ENCODE data around the gene TBX2.

Gene TBX2

DNA sequence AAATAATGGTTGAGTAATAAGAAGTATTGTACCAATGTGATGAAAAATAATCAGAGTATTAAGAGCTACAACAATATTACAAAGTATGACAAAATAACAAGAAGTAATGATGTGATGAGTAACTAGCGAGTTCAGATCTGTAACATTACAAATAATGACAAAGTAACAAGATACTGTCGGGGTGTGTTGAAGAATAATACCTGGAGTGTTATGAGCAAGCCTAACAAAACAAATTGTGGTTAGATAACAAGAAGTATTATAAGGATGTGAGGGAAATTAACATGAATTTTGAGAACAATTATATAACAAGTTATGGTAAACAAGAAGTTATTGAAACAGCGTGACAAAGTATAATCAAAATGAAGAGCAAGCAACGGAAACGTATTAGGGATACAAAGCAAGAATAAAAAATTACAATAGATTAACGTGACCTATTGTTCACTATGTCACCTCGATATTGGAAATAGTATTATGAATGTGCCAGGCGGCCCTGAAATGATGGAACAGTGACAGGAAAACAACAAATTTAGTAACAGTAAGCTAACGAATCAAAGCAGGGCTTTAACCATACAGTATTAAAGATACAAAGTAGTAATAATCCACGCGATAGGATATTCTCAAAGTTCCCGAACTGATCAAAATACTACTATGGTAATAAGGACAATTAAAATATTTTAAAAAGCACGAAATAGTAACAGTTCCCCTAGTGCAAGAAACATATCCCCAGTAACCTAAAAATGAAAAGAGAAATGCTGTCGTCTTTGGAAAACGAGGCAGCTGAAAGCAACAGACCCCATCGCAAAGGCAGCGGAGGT, 54.1 kb downstream of the TBX2 start:
- no peak for DNase-seq (ENCODE audit: low read depth)

DNA sequence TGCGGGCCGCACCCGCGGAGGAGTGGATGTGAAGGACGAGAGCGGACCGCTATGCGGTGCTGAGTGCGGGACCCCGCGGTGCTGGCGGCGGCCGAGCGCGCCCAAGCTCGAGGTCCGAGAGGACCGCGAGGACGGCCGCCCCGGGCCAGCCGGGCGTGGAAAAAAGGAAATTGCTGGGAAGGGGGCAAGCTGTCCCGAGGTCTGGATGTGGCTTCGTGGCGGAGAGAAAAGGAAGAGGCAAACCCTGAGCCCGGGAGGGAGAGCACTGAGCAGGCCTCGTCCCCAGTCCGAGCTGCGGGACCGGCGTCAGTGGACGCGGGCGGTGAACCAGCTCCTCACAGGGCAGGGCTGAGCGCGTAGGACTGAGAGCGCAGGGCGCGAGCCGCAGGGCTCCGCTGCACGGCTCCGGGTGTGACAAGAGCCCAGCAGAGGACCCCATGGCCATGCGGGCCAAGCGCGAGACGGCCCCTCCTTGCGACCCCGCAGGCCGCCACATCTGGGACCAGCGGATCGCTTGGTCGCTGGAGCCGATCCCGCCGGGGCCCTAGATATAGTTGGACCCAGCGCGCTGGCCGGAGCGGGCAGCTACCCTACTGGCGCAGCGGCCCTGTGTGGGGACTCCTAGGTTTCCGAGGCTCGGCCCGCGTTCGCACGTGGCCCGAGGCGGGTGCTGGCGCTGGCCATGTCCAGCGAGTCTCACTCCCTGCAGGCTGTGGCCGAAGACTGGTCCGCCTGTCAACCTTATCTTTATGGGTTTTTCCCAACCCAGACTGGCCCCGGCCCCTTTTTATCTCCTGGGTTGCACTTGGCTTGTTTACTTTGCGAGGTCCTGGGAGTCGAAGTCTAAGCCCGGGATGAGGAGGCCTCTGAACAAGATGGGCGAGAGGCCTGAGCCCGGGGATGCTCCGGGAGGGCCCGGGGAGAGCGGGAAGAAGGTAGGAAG, 55.0 kb downstream of the TBX2 start:
- no peak for DNase-seq (ENCODE audit: low read depth)

DNA sequence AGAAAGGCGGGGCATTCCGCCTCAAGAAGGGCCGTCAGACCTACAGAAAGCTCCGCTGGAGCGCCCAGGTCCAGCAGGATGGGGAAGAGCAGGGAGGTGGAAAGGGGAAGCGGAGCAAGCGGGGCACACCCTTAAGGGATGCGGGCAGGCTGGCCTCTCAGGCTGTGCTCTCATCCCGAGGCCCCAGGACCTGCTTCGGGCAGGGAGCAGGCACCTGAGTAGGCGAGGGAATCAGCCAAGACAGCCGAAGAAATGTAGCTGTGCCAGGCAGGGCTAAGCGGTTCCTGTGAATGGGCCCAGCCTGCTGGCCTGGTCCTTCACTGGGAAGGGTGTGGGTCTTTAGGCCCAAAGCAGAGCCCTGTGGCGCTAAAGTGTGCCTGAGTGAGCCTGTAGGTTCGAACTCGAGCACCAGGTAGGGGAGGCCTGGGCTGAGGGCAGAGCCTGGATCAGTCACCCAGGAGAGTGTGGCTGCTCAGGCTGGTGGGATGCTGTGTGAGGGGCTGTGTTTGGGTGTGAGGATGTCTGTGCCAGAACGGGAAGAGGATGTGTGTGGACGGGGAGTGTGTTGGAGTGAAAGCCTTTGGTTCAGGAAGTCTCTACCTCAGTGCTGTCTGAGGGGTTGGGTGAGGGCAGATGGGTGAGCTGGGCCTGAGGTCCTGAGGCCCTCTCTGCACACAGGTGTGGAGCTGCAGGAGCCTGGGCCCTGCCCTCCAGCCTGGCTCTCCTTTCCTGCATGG, 55.8 kb downstream of the TBX2 start:
- DNase-seq (ENCODE audit: low read depth), result no peak

DNA sequence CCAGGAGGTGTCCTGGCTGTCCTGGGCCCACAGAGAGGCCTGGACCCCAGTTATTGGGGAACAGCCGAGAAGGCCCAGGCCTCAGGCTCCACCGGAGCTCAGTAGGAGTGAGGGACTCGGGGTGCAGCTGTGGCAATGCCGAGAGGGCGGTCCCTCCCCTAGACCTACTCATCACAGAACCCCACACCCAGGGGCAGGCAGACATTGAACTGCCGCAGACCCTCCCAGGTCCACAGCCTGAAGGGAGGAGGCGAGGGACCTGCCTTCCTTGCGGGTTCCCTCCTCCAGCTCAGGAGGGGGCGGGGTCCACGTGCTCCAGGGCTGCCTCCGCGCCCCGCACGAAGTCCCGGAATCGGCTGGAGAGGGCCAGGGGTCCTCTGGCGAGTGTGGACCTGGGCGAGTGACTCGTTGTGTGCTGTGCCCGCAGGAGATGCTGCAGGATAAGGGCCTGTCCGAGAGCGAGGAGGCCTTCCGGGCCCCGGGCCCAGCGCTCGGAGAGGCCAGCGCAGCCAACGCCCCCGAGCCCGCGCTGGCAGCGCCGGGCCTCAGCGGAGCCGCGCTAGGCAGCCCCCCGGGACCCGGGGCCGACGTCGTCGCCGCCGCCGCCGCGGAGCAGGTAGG, 56.5 kb downstream of the TBX2 start:
- no peak for DNase-seq (ENCODE audit: low read depth)

DNA sequence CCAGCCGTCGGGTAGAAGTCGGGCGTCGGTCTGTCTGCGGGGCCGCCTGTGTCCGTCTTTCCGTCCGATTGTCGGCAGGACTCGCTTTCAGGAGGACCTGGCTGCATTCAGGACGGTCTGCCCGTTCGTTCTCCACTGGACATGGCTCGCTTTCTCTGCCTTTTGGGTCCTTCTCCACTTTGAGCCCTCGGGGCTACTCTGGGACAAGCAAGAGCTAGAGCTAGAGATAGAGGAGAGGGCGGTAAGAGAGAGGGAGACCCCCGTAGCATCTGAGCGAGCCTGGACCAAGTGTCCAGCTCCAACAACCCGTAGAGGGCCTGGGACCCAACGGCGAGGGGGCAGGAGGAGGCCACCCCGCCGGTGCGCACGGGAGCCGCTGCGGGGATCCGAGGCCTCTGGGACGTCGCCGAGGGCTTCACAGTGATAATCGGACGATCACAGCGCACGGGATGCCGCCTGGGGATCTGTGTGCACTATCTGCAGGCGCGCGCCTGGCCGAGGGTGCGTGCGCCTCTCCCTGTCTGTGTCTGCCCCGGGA, 57.1 kb downstream of the TBX2 start:
- DNase-seq (ENCODE audit: low read depth), result no peak

DNA sequence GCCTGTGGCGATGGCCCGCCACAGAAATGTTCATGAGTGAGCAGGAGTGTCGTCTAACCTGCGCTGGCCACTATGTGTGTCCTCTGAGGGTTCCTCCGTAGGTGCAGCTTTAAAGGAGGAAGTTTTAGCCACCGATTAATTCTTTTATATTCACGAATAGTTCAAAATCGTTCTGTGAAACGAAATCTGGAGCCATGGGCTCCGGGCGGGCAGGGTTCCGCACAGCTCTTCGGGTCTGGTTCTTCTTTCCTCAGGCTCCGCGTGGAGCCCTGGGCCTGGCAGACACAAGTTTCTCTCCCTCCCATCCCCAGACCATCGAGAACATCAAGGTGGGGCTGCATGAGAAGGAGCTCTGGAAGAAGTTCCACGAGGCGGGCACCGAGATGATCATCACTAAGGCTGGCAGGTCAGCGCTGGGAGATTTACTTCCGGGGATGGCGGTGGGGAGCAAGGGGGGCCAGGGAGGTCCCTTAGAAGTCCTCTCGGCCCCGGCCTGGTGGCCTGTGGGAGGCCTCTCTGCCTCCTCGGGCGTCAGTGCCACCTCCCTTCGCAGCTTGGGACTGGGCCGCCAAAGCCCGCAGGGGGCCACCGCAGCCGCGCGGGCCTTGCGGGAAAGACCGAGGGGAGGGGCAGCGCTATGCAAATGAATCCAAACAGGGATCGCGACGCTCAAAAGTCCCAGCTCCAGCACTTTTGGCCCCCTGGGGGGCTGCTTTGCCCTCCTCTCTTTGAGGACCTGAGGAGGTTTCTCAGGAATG, 57.8 kb downstream of the TBX2 start:
- DNase-seq (ENCODE audit: low read depth), result no peak

DNA sequence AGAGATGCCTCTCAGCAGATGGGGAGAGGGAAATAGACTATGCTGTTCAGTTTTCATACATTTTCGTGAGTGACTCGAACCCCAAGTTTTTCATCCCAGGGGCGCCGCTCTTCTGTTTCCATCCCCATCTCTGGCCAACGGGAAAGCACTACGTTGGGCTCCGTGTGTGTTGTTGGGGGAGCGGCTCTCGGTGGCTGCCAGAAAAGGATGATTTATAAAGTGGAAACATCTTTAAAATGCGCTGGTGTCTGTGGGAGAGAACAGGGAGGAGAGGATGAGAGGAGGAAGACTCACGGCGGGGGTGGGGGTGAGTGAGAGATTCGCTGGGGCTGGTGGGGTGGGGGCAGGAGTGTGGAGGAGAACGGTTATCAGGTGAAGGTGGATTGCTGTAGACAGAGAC, 58.4 kb downstream of the TBX2 start:
- no peak for DNase-seq (ENCODE audit: low read depth)

DNA sequence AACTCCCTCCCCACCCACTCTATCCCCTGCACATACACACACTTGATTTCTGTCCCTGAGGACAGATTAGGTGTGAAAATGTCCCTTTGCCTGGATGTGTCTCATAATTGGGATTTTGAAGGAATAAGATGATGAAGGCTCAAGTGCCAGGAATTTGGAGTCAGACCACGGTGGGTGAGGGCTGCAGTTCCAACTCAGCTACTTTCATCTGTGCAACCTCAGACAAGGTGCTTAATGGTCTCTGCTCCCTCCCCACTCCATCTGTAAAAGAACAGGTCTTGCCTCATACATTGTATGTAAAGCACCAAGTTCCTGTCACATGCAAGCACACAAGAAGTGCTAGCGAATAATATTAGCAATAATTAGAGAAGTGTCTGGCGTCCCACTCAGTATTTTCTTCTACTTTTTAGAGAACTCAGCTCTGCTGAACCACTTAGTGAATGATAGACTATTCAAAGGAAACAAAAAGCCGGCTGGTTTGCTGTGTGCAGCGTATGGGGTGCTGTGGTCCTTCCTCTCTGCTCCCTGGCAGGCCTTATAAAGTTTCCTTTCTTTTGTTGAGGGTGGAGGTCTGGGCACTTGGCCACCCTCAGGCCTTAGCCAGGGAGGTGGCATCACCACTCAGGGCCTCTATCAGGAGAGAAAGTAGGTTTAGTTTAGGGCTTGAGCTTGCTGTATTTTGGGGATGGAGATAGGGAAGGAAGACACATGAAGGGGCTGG, 58.9 kb downstream of the TBX2 start:
- DNase-seq (ENCODE audit: low read depth), result no peak

Measured in activated gamma-delta T cell treated with anti-CD3 and anti-CD28 coated beads, Interleukin-2, amount 50 U/mL, for 16 hours (primary cell).